HG03103 (cell line): ENCODE measurements around the gene TIGD6.

Experiments used
- ATAC-seq: cut with Tn5 transposase; IDR thresholded peaks from one replicate; pipeline ENCODE4 v1.9.1; 2021; ENCODE audit warnings: low read depth; ENCODE audit not compliant: unreplicated experiment

Gene TIGD6

GRCh38 chr5:150017226-150018005 lies 17.0 kb upstream of the TIGD6 start:
- no peak for ATAC-seq

GRCh38 chr5:150016537-150016936 lies 16.1 kb upstream of the TIGD6 start:
- ATAC-seq: no peak

DNA sequence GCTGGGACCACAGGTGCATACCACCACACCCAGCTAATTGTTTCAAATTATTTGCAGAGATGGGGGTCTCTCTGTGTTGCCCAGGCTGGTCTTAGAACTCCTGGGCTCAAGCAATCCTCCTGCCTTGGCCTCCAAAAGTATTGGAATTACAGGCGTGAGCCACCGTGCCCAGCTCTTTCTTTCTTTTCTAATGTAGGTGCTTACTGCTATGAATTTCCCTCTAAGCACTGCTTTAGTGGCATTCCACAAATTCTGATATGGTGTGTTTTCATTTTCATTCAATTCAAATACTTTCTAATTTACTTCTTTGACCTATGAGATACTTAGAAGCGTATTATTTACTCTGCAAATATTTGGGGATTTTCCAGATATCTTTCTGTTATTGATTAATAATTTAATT lies 15.0 kb upstream of the TIGD6 start:
- no peak for ATAC-seq

DNA sequence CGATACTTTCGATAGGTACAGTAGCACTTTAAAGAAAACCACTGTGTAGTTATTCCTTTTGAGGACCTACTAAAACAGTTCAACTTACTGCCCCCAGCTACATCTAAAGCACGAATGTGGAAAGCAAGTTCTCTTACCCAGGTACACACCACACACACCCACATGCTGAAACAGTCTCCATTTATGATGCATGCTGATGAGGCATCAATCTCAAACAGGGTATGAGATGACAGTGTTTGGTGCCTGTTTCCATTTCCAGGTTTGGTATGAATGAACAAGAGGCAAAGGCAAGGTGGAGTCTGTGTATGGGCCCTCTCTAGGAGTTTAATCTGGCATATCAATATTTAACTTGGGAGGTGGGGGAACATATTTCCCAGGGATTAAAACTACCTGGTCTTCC lies 14.0 kb upstream of the TIGD6 start:
- no peak for ATAC-seq

DNA sequence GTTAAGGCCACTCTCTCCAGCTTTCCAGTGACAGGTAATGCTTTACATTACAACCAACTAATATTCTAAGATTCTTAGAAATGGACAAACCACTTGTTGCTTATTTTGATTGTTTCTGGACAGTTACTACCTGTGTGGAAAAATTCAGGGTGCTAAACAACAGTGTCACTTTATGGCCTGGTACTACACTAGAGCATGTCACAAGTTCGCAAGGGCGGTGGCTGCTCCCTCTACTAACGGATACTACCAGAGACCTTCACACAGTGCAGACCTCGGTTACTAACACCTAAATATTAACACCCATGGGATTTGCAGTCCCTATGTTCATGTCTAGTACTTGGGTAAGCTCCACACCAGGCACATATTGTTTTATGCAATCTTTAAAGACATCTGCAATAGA lies 13.5 kb upstream of the TIGD6 start:
- ATAC-seq: no peak

- ATAC-seq: no peak
These were observed 9.4 kb upstream of the TIGD6 start for GRCh38 chr5:150009671-150010387.

GRCh38 chr5:150007050-150007449 lies 6.6 kb upstream of the TIGD6 start:
- ATAC-seq: no peak

DNA sequence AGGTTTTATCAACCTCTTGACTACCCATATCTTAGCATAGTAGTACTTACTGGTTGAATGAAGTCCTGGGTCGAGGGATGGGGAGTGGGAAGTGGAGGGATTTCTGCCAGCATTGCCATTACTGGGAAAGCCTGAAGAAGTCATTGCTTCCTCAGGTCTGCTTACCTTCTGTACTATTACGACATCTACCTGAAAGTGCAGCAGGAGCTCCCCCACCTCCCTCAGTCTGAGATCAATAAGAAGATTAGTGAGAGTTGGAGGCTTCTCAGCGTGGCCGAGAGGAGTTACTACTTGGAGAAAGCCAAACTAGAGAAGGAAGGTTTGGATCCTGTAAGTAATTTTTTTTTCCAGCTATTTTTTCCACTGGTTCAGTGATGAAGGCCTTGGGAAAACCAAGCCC lies 5.9 kb upstream of the TIGD6 start:
- ATAC-seq: no peak

GRCh38 chr5:150001660-150002486 lies 1.4 kb upstream of the TIGD6 start:
- ATAC-seq: peak; percentile 53

DNA sequence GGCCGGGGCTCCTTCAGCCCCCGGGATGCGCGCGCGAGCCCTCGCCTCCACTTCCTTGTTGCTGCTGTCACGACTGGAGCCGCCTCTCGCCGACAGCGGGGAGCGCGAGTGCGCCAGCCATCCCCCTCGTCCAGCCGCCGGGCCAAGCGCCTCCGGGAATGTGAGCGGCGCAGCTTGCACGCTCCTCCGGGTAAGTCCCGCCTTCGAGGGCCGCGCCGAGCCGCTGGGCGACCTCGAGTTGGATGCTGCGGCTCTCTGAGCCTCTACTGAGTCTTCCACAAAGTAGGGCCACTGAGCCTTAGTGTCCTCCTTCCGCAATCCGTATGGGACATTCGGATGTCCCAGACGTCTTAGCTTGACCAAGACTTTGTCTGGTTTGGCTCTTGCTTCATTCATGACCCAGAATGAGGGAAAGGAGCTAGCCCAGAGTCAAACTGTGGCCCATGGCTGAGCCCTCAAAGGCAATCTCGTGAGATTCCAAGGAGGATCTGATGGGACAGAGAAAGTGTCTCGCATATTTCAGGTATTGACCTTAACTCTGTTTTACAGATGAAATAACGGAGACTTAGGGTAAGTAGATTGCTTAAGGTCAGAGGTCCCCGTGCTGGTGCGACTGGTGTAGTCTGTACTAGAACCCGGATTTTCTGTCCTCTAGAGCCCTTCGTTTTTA lies 671 bp upstream of the TIGD6 start:
- ATAC-seq: peak; percentile 0

DNA sequence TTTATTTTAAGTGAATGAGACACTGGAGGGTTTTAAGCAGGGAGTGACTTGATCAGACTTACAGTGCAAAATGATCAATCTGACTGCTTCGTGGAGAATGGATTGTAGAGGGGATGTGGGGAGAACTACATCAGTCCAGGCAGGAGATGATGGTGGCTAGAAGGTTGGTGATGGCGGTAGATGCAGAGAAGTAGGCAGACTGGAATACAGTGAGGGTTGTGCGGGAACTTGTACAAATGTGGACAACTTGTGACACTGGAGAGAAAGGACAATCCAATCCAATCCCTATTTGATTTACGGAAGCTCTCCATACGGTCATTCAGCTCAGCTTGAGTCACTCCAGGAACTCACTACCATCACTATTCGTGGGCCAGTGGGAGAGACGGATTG lies 593 bp downstream of the TIGD6 start:
- no peak for ATAC-seq

GRCh38 chr5:149999359-149999758 lies 1.1 kb downstream of the TIGD6 start:
- no peak for ATAC-seq

DNA sequence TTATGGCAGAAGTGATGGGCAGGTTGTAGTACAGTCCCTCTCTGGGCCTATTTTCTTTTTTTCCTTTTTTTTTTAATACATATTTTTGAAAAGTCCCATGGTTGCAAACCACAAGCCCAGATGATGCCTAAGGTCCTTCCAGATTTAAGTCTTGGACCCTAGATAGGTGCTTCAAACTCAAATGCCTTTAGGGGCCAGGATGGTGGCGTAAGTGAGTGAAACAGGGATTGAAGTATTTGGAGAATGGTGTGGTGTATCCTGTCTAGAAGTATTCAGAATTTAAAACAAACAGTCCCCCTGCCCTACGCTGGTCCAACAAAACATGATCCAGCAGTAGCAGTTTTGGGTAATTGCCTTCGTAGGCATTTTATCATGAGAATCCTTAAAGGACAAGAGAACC lies 2.2 kb downstream of the TIGD6 start:
- no peak for ATAC-seq

DNA sequence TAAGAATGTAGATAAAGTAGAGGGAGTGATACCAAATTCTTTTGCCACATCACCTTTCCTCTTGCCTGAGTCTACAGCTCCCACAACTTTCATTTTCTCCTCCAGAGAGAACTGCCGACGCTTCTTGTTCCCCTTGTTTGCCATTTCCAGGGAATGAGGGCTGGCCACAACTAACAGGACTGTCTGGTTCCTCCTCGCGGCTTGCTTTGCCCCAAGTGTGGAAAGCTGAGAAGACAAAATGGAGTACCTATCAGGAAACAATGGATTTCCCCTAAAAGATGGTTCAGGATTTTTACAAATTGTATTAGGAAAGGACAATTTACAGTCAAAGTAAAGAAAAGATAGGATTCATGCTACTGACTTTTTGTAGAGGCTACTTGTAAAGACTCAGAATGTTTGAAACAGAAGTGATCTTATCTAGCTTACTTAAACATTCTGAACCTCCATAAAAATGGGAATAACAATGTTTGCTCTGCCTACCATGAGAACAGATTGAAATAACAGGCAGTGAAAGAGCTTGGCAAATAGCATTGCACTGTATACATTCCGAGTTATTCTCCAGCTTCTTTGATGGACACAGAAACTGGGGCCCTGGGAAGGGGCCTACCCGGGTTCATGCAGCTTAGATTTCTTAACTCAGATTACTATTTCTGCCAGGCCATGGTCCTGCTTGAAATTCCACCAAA lies 4.1 kb downstream of the TIGD6 start:
- no peak for ATAC-seq

GRCh38 chr5:149995385-149996204 lies 4.9 kb downstream of the TIGD6 start:
- ATAC-seq: no peak

DNA sequence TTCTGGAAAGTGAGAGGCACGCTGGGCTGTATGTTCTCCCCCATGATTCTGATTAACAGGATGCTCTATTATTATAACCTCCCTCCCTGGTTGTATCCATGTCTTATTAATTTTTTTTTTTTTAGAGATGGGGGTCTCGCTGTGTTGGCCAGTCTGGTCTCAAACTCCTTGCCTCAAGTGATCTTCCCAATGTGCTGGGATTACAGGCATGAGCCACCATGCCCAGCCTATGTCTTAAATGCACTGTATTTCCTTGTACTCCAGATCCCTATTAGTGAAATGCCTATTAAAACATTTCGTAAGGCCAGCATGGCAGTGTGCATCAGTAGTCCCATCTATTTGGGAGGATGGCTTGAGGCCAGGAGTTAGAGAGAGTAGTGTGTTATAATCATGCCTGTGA lies 7.0 kb downstream of the TIGD6 start:
- no peak for ATAC-seq

- ATAC-seq: peak; percentile 71
These were observed 9.7 kb downstream of the TIGD6 start for GRCh38 chr5:149990518-149991376.

- no peak for ATAC-seq
These were observed 12.3 kb downstream of the TIGD6 start for GRCh38 chr5:149988126-149988525.
